WTC11 (cell line): Measurements from ENCODE around the gene KIF3C. TPM values are rescaled to one million over a fixed set of nuclear protein-coding genes. Genes with fewer than 3 reads are reported as not detected.

ENCODE experiments used
- ATAC-seq: fragments of 200-7000 bp; cut with Tn5 transposase; 2 replicates; pipeline ENCODE4 v1.10.0; 2021; ENCODE audit warnings: mild to moderate bottlenecking, moderate library complexity
- CTCF ChIA-PET: fragments of 300-600 bp; sonication (Branson Sonifier 250); formaldehyde crosslinking; loops from one replicate; lab custom pipeline; 2021; ENCODE audit warnings: antibody characterized with exemption; lab: Charles Lee
- POLR2A ChIA-PET: fragments of 350-600 bp; sonication (Branson Sonifier 250); formaldehyde crosslinking; loops from one replicate; lab custom pipeline; 2021; ENCODE audit warnings: antibody characterized with exemption; lab: Charles Lee
- DNase-seq: peaks from one replicate; pipeline ENCODE4 v3.0.0; 2021; ENCODE audit warnings: low spot score
- H3K27ac Mint-ChIP-seq: 2 replicates; pipeline ENCODE4 v1.8.0; 2021; ENCODE audit warnings: mixed read lengths
- H3K27me3 Mint-ChIP-seq: 2 replicates; pipeline ENCODE4 v1.8.0; 2021; ENCODE audit warnings: low read depth, mild to moderate bottlenecking, moderate library complexity, mixed read lengths
- H3K36me3 Mint-ChIP-seq: 2 replicates; pipeline ENCODE4 v1.8.0; 2021; ENCODE audit warnings: mixed read lengths
- H3K4me1 Mint-ChIP-seq: 2 replicates; pipeline ENCODE4 v1.8.0; 2022; ENCODE audit warnings: mixed read lengths
- H3K4me3 Mint-ChIP-seq: 2 replicates; pipeline ENCODE4 v1.8.0; 2021; ENCODE audit warnings: mild to moderate bottlenecking, moderate library complexity, mixed read lengths
- H3K9me3 Mint-ChIP-seq: 2 replicates; pipeline ENCODE4 v1.8.0; 2021; ENCODE audit warnings: mixed read lengths
- AFF4 ChIP-seq: sonication (generic); formaldehyde crosslinking; IDR thresholded peaks from 2 replicates; pipeline ENCODE4 v1.8.1; 2023; ENCODE audit warnings: mild to moderate bottlenecking, missing genetic modification reagents, borderline replicate concordance
- ARID4B ChIP-seq: sonication (generic); formaldehyde crosslinking; IDR thresholded peaks from 2 replicates; pipeline ENCODE4 v1.8.0; 2023; ENCODE audit warnings: missing genetic modification reagents, mild to moderate bottlenecking, borderline replicate concordance
- ATF1 ChIP-seq: sonication (generic); formaldehyde crosslinking; IDR thresholded peaks from 2 replicates; pipeline ENCODE4 v1.8.1; 2023; ENCODE audit warnings: mild to moderate bottlenecking, moderate library complexity, missing genetic modification reagents
- CDX4 ChIP-seq: fragments of 250-450 bp; sonication (Bioruptor Pico); IDR thresholded peaks from 2 replicates; pipeline ENCODE4 v1.9.0; 2021; ENCODE audit warnings: moderate library complexity, mild to moderate bottlenecking, inconsistent platforms, borderline replicate concordance
- CREM ChIP-seq: sonication (generic); formaldehyde crosslinking; IDR thresholded peaks from 2 replicates; pipeline ENCODE4 v1.8.1; 2022; ENCODE audit warnings: mild to moderate bottlenecking, missing genetic modification reagents, moderate library complexity
- E2F4 ChIP-seq: sonication (generic); formaldehyde crosslinking; IDR thresholded peaks from 2 replicates; pipeline ENCODE4 v1.8.1; 2022; ENCODE audit warnings: low read depth, mild to moderate bottlenecking, moderate library complexity, missing genetic modification reagents, borderline replicate concordance
- ETV6 ChIP-seq: sonication (generic); formaldehyde crosslinking; IDR thresholded peaks from 2 replicates; pipeline ENCODE4 v1.8.1; 2022; ENCODE audit warnings: mild to moderate bottlenecking, missing genetic modification reagents
- FOXP4 ChIP-seq: sonication (generic); formaldehyde crosslinking; IDR thresholded peaks from 2 replicates; pipeline ENCODE4 v1.8.0; 2022; ENCODE audit warnings: mild to moderate bottlenecking, missing genetic modification reagents
- GTF2I ChIP-seq: fragments of 250-450 bp; sonication (Bioruptor Pico); conservative IDR thresholded peaks from 2 replicates; pipeline ENCODE4 v1.4.0; 2021; ENCODE audit warnings: mild to moderate bottlenecking
- HMGXB4 ChIP-seq: sonication (generic); formaldehyde crosslinking; IDR thresholded peaks from 2 replicates; pipeline ENCODE4 v1.8.1; 2023; ENCODE audit warnings: mild to moderate bottlenecking, moderate library complexity, missing genetic modification reagents
- KAT7 ChIP-seq: sonication (generic); formaldehyde crosslinking; IDR thresholded peaks from 2 replicates; pipeline ENCODE4 v1.8.1; 2023; ENCODE audit warnings: missing genetic modification reagents, mild to moderate bottlenecking, borderline replicate concordance
- NR3C1 ChIP-seq: sonication (generic); formaldehyde crosslinking; conservative IDR thresholded peaks from 2 replicates; pipeline ENCODE4 v1.8.1; 2023; ENCODE audit warnings: low read depth, mild to moderate bottlenecking, missing genetic modification reagents
- OVOL2 ChIP-seq: fragments of 250-450 bp; sonication (Bioruptor Pico); IDR thresholded peaks from 2 replicates; pipeline ENCODE4 v1.9.0; 2021; ENCODE audit warnings: mild to moderate bottlenecking, borderline replicate concordance
- RORB ChIP-seq: fragments of 250-450 bp; sonication (Bioruptor Pico); IDR thresholded peaks from 2 replicates; pipeline ENCODE4 v1.9.0; 2021; ENCODE audit warnings: mild to moderate bottlenecking
- ZMAT4 ChIP-seq: fragments of 250-450 bp; sonication (Bioruptor Pico); IDR thresholded peaks from 2 replicates; pipeline ENCODE4 v1.9.0; 2021; ENCODE audit warnings: mild to moderate bottlenecking
- ZNF121 ChIP-seq: sonication (generic); formaldehyde crosslinking; IDR thresholded peaks from 2 replicates; pipeline ENCODE4 v1.8.0; 2023; ENCODE audit warnings: missing genetic modification reagents
- ZNF263 ChIP-seq: sonication (generic); formaldehyde crosslinking; IDR thresholded peaks from 2 replicates; pipeline ENCODE4 v1.8.1; 2022; ENCODE audit warnings: low read depth, mild to moderate bottlenecking, moderate library complexity, missing genetic modification reagents
- ZNF281 ChIP-seq: sonication (generic); formaldehyde crosslinking; IDR thresholded peaks from 2 replicates; pipeline ENCODE4 v1.8.0; 2023; ENCODE audit warnings: mild to moderate bottlenecking, missing genetic modification reagents
- ZNF423 ChIP-seq: fragments of 250-450 bp; sonication (Bioruptor Pico); IDR thresholded peaks from 2 replicates; pipeline ENCODE4 v2.1.2; 2022; ENCODE audit warnings: mild to moderate bottlenecking, moderate library complexity
- ZNF671 ChIP-seq: fragments of 250-450 bp; sonication (Bioruptor Pico); IDR thresholded peaks from 2 replicates; pipeline ENCODE4 v1.8.0; 2021; ENCODE audit warnings: mild to moderate bottlenecking
- total RNA-seq: library from RNA; stranded (reverse); gene quantifications from 3 replicates; pipeline ENCODE4 v1.2.3, GENCODE V29; 2021

Gene KIF3C
- total RNA-seq, 1 experiment from 2014 or later, result 48.1 TPM

GRCh38 chr2:26010943-26011342 lies 28.6 kb upstream of the KIF3C start (continued):
- TF ChIP-seq RORB (CRISPR knock-in tag) (no peak), OVOL2 (no peak), NR3C1 (CRISPR knock-in tag) (no peak), ARID4B (CRISPR knock-in tag) (no peak), CDX4 (CRISPR knock-in tag) (no peak), ZNF281 (CRISPR knock-in tag) (no peak), FOXP4 (no peak)

GRCh38 chr2:26009567-26009963 lies 27.3 kb upstream of the KIF3C start:
- no peak overlapping the region for H3K27ac Mint-ChIP-seq
- H3K4me3 Mint-ChIP-seq, result no peak overlapping the region
- no peak for DNase-seq
- ATAC-seq, result no peak
- POLR2A ChIA-PET, result no interaction called here
- peaks cover 19% of the 10 kb centered on the region for H3K4me1 Mint-ChIP-seq
- CTCF ChIA-PET, result interaction anchor here (1.0 kb wide), 1 partner anchor 12 kb away, joined by 3 read pairs; no protein-coding TSS in a partner anchor
- TF ChIP-seq ATF1 (CRISPR knock-in tag), result no peak
- no peak for TF ChIP-seq GTF2I (CRISPR knock-in tag)
- TF ChIP-seq ZNF671 (CRISPR knock-in tag), result no peak
- no peak for TF ChIP-seq AFF4 (CRISPR knock-in tag)
- no peak for TF ChIP-seq ZNF263 (CRISPR knock-in tag)
- TF ChIP-seq CREM (CRISPR knock-in tag), result no peak
- no peak for TF ChIP-seq ZMAT4 (CRISPR knock-in tag)
- TF ChIP-seq ETV6 (CRISPR knock-in tag), result no peak
- TF ChIP-seq RORB (CRISPR knock-in tag), result no peak
- TF ChIP-seq ZNF121, result no peak
- TF ChIP-seq HMGXB4 (CRISPR knock-in tag), result no peak
- TF ChIP-seq ZNF423 (CRISPR knock-in tag), result no peak
- no peak for TF ChIP-seq E2F4 (CRISPR knock-in tag)
- TF ChIP-seq KAT7 (CRISPR knock-in tag), result no peak
- TF ChIP-seq, all 79 proteins: peak for 0
- Mint-ChIP-seq H3K9me3 (peaks cover 6% of the 10 kb centered on the region), H3K36me3 (0 out of 2 replicates have a peak, but pooled peaks cover 4% of the 10 kb centered on the region), H3K27me3 (no peaks in the 10 kb centered on the region)
